ENCODE results near the gene EPHA2. TPM values are rescaled to one million over a fixed set of nuclear protein-coding genes. Genes with fewer than 3 reads are reported as not detected.

Gene EPHA2
- total and polyA plus RNA-seq, 4 donors, result 2.9 to 11.1 (median 6.8) TPM

DNA sequence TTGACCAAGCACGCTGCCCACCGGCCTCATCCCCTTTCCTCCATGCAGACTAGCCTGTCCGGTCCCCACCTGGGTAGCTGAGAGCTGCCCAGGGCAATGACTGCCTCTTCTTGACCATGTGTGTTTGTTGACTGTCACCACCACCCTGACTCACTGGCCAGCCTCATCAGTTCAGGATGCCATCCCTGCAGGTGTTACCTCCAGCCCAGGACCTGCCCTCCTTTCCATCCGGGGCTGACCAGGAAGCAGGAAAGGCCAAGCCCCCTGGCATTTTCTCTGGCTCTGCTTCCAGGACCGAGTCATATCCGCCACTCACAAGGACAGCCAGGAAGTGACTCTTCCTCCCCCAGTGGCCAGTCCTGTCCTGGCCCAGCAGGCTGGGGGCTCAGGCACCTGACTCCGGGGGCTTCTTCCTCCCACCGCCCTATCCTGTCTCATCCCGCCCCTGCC lies 17.1 kb downstream of the EPHA2 start:
- no peak for DNase-seq (ENCODE audit: low spot score)
- TF ChIP-seq FOXA2 (IDR thresholded peaks at IDR 0.05) (no peak), RAD21 (IDR thresholded peaks at IDR 0.05) (no peak), NR2F2 (IDR thresholded peaks at IDR 0.05) (peak; percentile 47), HNF4A (conservative IDR thresholded peaks at IDR 0.05) (no peak), EGR1 (IDR thresholded peaks at IDR 0.05; ENCODE audit: low read depth in 2 of 2) (no peak)
- TF ChIP-seq, protein P1, sequence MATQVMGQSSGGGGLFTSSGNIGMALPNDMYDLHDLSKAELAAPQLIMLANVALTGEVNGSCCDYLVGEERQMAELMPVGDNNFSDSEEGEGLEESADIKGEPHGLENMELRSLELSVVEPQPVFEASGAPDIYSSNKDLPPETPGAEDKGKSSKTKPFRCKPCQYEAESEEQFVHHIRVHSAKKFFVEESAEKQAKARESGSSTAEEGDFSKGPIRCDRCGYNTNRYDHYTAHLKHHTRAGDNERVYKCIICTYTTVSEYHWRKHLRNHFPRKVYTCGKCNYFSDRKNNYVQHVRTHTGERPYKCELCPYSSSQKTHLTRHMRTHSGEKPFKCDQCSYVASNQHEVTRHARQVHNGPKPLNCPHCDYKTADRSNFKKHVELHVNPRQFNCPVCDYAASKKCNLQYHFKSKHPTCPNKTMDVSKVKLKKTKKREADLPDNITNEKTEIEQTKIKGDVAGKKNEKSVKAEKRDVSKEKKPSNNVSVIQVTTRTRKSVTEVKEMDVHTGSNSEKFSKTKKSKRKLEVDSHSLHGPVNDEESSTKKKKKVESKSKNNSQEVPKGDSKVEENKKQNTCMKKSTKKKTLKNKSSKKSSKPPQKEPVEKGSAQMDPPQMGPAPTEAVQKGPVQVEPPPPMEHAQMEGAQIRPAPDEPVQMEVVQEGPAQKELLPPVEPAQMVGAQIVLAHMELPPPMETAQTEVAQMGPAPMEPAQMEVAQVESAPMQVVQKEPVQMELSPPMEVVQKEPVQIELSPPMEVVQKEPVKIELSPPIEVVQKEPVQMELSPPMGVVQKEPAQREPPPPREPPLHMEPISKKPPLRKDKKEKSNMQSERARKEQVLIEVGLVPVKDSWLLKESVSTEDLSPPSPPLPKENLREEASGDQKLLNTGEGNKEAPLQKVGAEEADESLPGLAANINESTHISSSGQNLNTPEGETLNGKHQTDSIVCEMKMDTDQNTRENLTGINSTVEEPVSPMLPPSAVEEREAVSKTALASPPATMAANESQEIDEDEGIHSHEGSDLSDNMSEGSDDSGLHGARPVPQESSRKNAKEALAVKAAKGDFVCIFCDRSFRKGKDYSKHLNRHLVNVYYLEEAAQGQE (IDR thresholded peaks at IDR 0.05), result no peak
- Histone ChIP-seq H3K4me1 (ENCODE audit: control insufficient read depth in 4 of 4, insufficient read depth in 4 of 4, low read length in 3 of 4) (peaks cover 2 to 18% (median 11%) of the 10 kb centered on the region in 4 donors), H3K9ac (ENCODE audit: low read depth in 1 of 2, low read length in 2 of 2) (no peak overlapping the region), H3K27ac (ENCODE audit: low read depth in 1 of 2, low read length in 2 of 2) (no peak overlapping the region), H3K27me3 (ENCODE audit: control insufficient read depth in 4 of 4, insufficient read depth in 4 of 4, low read length in 3 of 4) (no peaks in the 10 kb centered on the region), H3K4me3 (ENCODE audit: low read depth in 1 of 3, low read length in 3 of 3) (no peak overlapping the region), H3K36me3 (ENCODE audit: control insufficient read depth in 4 of 4, insufficient read depth in 3 of 4, low read depth in 1 of 4, low read length in 3 of 4) (peaks cover 3 to 33% (median 17%) of the 10 kb centered on the region in 4 donors), H3K9me3 (ENCODE audit: control insufficient read depth in 4 of 4, low read length in 3 of 4) (no peaks in the 10 kb centered on the region)
- WGBS, result 85% methylated on average over 9 of the region's 9 CpGs

DNA sequence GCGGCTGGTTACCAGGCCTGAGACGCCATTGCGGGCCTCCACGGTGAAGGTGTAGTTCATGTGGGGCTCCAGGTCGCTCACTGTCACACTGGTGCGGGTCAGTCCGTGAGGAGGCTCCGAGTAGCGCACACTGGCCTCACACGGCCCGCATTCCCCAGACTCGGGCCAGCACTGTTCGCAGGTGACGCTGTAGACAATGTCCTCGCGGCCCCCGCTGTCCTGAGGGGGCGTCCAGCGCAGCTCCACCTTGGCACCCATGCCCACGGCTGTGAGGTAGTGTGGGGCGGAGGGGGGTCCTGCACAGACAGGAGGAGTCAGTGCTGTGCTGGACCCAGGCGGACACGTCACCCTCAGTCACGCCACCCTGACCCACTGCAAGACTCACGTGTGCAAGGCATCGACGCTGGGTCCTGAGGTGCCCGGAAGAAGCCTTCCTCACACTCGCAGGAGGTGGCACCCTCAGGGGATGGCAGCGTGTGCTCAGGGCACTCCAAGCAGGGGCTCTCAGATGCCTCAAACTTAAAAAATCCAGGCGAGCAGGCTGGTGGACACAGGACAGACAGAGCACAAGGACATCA lies 17.9 kb downstream of the EPHA2 start:
- no peaks in the 10 kb centered on the region for H3K27me3 ChIP-seq (ENCODE audit: control insufficient read depth in 4 of 4, insufficient read depth in 4 of 4, low read length in 3 of 4)
- 93% methylated on average over 31 of the region's 31 CpGs for WGBS
- peaks cover 1 to 11% (median 5%) of the 10 kb centered on the region in 4 donors for H3K4me1 ChIP-seq (ENCODE audit: control insufficient read depth in 4 of 4, insufficient read depth in 4 of 4, low read length in 3 of 4)
- TF ChIP-seq YY1 (IDR thresholded peaks at IDR 0.05) (no peak), JUND (IDR thresholded peaks at IDR 0.05) (no peak), EGR1 (IDR thresholded peaks at IDR 0.05; ENCODE audit: low read depth in 2 of 2) (no peak), RAD21 (IDR thresholded peaks at IDR 0.05) (no peak), SP1 (IDR thresholded peaks at IDR 0.05) (no peak), FOXA2 (IDR thresholded peaks at IDR 0.05) (no peak), HNF4A (conservative IDR thresholded peaks at IDR 0.05) (no peak), HNF4G (IDR thresholded peaks at IDR 0.05) (no peak), GABPA (IDR thresholded peaks at IDR 0.05 in 1 of 2, conservative IDR thresholded peaks at IDR 0.05 in 1 of 2) (no peak), FOXA1 (IDR thresholded peaks at IDR 0.05) (no peak)
- TF ChIP-seq, protein P2, sequence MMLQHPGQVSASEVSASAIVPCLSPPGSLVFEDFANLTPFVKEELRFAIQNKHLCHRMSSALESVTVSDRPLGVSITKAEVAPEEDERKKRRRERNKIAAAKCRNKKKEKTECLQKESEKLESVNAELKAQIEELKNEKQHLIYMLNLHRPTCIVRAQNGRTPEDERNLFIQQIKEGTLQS (IDR thresholded peaks at IDR 0.05), result no peak
- TF ChIP-seq, protein P3, sequence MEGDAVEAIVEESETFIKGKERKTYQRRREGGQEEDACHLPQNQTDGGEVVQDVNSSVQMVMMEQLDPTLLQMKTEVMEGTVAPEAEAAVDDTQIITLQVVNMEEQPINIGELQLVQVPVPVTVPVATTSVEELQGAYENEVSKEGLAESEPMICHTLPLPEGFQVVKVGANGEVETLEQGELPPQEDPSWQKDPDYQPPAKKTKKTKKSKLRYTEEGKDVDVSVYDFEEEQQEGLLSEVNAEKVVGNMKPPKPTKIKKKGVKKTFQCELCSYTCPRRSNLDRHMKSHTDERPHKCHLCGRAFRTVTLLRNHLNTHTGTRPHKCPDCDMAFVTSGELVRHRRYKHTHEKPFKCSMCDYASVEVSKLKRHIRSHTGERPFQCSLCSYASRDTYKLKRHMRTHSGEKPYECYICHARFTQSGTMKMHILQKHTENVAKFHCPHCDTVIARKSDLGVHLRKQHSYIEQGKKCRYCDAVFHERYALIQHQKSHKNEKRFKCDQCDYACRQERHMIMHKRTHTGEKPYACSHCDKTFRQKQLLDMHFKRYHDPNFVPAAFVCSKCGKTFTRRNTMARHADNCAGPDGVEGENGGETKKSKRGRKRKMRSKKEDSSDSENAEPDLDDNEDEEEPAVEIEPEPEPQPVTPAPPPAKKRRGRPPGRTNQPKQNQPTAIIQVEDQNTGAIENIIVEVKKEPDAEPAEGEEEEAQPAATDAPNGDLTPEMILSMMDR (IDR thresholded peaks at IDR 0.05; ENCODE audit: low read depth, low read length, missing input control), result no peak
- TF ChIP-seq, protein P4, sequence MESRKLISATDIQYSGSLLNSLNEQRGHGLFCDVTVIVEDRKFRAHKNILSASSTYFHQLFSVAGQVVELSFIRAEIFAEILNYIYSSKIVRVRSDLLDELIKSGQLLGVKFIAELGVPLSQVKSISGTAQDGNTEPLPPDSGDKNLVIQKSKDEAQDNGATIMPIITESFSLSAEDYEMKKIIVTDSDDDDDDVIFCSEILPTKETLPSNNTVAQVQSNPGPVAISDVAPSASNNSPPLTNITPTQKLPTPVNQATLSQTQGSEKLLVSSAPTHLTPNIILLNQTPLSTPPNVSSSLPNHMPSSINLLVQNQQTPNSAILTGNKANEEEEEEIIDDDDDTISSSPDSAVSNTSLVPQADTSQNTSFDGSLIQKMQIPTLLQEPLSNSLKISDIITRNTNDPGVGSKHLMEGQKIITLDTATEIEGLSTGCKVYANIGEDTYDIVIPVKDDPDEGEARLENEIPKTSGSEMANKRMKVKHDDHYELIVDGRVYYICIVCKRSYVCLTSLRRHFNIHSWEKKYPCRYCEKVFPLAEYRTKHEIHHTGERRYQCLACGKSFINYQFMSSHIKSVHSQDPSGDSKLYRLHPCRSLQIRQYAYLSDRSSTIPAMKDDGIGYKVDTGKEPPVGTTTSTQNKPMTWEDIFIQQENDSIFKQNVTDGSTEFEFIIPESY (IDR thresholded peaks at IDR 0.05), result no peak
- no peaks in the 10 kb centered on the region for H3K9me3 ChIP-seq (ENCODE audit: control insufficient read depth in 4 of 4, low read length in 3 of 4)
- no peak overlapping the region for H3K9ac ChIP-seq (ENCODE audit: low read depth in 1 of 2, low read length in 2 of 2)
- peaks cover 9 to 41% (median 22%) of the 10 kb centered on the region in 4 donors for H3K36me3 ChIP-seq (ENCODE audit: control insufficient read depth in 4 of 4, insufficient read depth in 3 of 4, low read depth in 1 of 4, low read length in 3 of 4)
- H3K4me3 ChIP-seq (ENCODE audit: low read depth in 1 of 3, low read length in 3 of 3), result no peak overlapping the region
- H3K27ac ChIP-seq (ENCODE audit: low read depth in 1 of 2, low read length in 2 of 2), result no peak overlapping the region
- DNase-seq (ENCODE audit: low spot score), result no peak

Data from liver (tissue), 9 donors.